Testis (tissue), 2 donors: ENCODE data around the gene PMP22.

Experiments
- CTCF ChIP-seq, 3 experiments: fragments of 450-650 bp in 2 of 3; fragments of 200-600 bp in 1 of 3; sonication (generic) in 1 of 3; IDR thresholded peaks; one replicate each; pipeline ENCODE4 v1.5.1; 2016 to 2019; ENCODE audit warnings: antibody characterized with exemption in 3 of 3, mild to moderate bottlenecking in 2 of 3, moderate library complexity in 1 of 3
- POLR2A ChIP-seq: fragments of 450-650 bp; IDR thresholded peaks from one replicate; pipeline ENCODE4 v1.6.1; 2017; ENCODE audit warnings: antibody characterized with exemption, mild to moderate bottlenecking, moderate library complexity

- no peak for TF ChIP-seq CTCF (IDR thresholded peaks at IDR 0.05)
- TF ChIP-seq POLR2A = no peak
Observed at GRCh38 chr17:15278924-15279477, 13.9 kb upstream of the PMP22 start.
